K562 (cell line): ENCODE measurements around the gene PSMD13. TPM values are rescaled to one million over a fixed set of nuclear protein-coding genes. Genes with fewer than 3 reads are reported as not detected.

Experiments used
- ATAC-seq: fragments of 200-7000 bp; cut with Tn5 transposase; 3 replicates; pipeline ENCODE4 v1.9.1; 2020; ENCODE audit warnings: moderate library complexity
- BruUV-seq: library from RNA; stranded (reverse); fragments of 400-500 nt; replicated peaks from 2 replicates; lab custom pipeline; 2021; lab: Mats Ljungman, UMichigan
- CTCF ChIA-PET: fragments of 300-600 bp; formaldehyde crosslinking; extraction: SDS; loops from one replicate; lab custom pipeline; 2021; ENCODE audit warnings: low intra/inter-chr PET ratio; lab: Yijun Ruan, JAX
- POLR2A ChIA-PET: fragments of 300-600, 350-650 bp; sonication (Branson Sonifier 250); formaldehyde crosslinking; extraction: SDS; loops from one replicate; lab custom pipeline; 2021; ENCODE audit warnings: antibody characterized with exemption, inconsistent platforms; lab: Yijun Ruan, JAX
- DNase-seq, 4 experiments: peaks; one replicate each; pipeline versions ENCODE4 v3.0.0 to v3.0.0-alpha.2; 2011 to 2018; ENCODE audit warnings: low spot score in 3 of 4, mixed read lengths in 3 of 4; ENCODE audit errors: extremely low read depth in 1 of 4
- FAIRE-seq: peaks from 2 replicates; lab custom pipeline; 2011; peaks lifted over from hg19 to GRCh38; lab: Jason Lieb, UNC
- H2AFZ ChIP-seq: 2 replicates; pipeline ENCODE4 v1.6.0; 2011; ENCODE audit warnings: low read depth, low read length, control low read depth, inconsistent platforms
- H3K27ac ChIP-seq: fragments of 200-600 bp; 3 replicates; pipeline ENCODE4 v1.8.0; 2011; ENCODE audit warnings: low read depth, mild to moderate bottlenecking, control low read depth, inconsistent platforms, low read length, moderate library complexity, mixed read lengths; ENCODE audit errors: extremely low read depth
- H3K27me3 ChIP-seq, 2 experiments: fragments of 300-600 bp in 1 of 2; 2 replicates in 1 of 2; 3 replicates in 1 of 2; pipeline versions ENCODE4 v1.6.0 to v1.8.0; 2011; ENCODE audit warnings: inconsistent platforms in 2 of 2, low read length in 2 of 2, mild to moderate bottlenecking in 1 of 2, mixed read lengths in 1 of 2, moderate library complexity in 1 of 2; ENCODE audit not compliant: control insufficient read depth in 2 of 2, insufficient read depth in 2 of 2
- H3K36me3 ChIP-seq: fragments of 300-600 bp; 3 replicates; pipeline ENCODE4 v1.8.0; 2011; ENCODE audit warnings: mild to moderate bottlenecking, low read length, inconsistent platforms; ENCODE audit not compliant: control insufficient read depth, insufficient read depth
- H3K4me1 ChIP-seq, 2 experiments: fragments of 200-600 bp in 1 of 2; replicated peaks in 1 of 2; 2 replicates in 1 of 2; 3 replicates in 1 of 2; pipeline versions ENCODE4 v1.5.1 to v1.8.0; 2011; ENCODE audit warnings: inconsistent platforms in 2 of 2, low read length in 2 of 2, mild to moderate bottlenecking in 1 of 2, mixed read lengths in 1 of 2, moderate library complexity in 1 of 2; ENCODE audit not compliant: control insufficient read depth in 2 of 2, insufficient read depth in 2 of 2
- H3K4me2 ChIP-seq: 2 replicates; pipeline ENCODE4 v1.6.1; 2011; ENCODE audit warnings: low read length, control low read depth, inconsistent platforms, mixed read lengths; ENCODE audit not compliant: insufficient read depth
- H3K4me3 ChIP-seq: fragments of 200-600 bp; sonication (generic), shearing (Covaris generic); 2 replicates; pipeline ENCODE4 v1.5.1; 2016; ENCODE audit warnings: control low read depth, inconsistent platforms
- H3K79me2 ChIP-seq: fragments of 200-600 bp; 3 replicates; pipeline ENCODE4 v1.8.0; 2011; ENCODE audit warnings: low read length, inconsistent platforms; ENCODE audit not compliant: control insufficient read depth, insufficient read depth
- H3K9ac ChIP-seq, 2 experiments: 2 replicates each; pipeline versions ENCODE4 v1.6.0 to v1.6.1; 2011; ENCODE audit warnings: low read depth in 2 of 2, low read length in 2 of 2, control low read depth in 1 of 2, inconsistent platforms in 1 of 2, mild to moderate bottlenecking in 1 of 2, mixed read lengths in 1 of 2; ENCODE audit not compliant: insufficient read depth in 1 of 2
- H3K9me1 ChIP-seq: one replicate; pipeline ENCODE4 v1.6.0; 2011; ENCODE audit warnings: inconsistent platforms, mild to moderate bottlenecking, low read length, moderate library complexity; ENCODE audit not compliant: control insufficient read depth, insufficient read depth
- H3K9me3 ChIP-seq: replicated peaks from 2 replicates; pipeline ENCODE4 v1.5.1; 2011; ENCODE audit warnings: low read depth, low read length, inconsistent platforms; ENCODE audit not compliant: control insufficient read depth, insufficient read depth
- H4K20me1 ChIP-seq: replicated peaks from 2 replicates; pipeline ENCODE4 v1.6.1; 2011; ENCODE audit warnings: low read length, inconsistent platforms, mixed read lengths; ENCODE audit not compliant: control insufficient read depth, insufficient read depth
- CCNT2 ChIP-seq: IDR thresholded peaks from 2 replicates; pipeline ENCODE4 v1.6.1; 2011; ENCODE audit warnings: borderline replicate concordance, low read depth, mild to moderate bottlenecking, moderate library complexity, mixed read lengths, low read length; ENCODE audit not compliant: insufficient read length; ENCODE audit errors: extremely low read depth
- FOSL1 ChIP-seq: fragments of 200-800 bp; sonication (Bioruptor generic); conservative IDR thresholded peaks from 2 replicates; pipeline ENCODE4 v1.6.1; 2016; ENCODE audit warnings: missing genetic modification characterization, missing compliant biosample characterization
- FOXP1 ChIP-seq: sonication (generic); formaldehyde crosslinking; IDR thresholded peaks from 2 replicates; pipeline ENCODE4 v1.8.0; 2022; ENCODE audit warnings: mild to moderate bottlenecking, missing genetic modification reagents
- HNRNPL ChIP-seq: fragments of 200-400 bp; formaldehyde crosslinking; IDR thresholded peaks from 2 replicates; pipeline ENCODE4 v1.6.1; 2017; ENCODE audit warnings: low read depth, mild to moderate bottlenecking, low read length
- NFYB ChIP-seq: IDR thresholded peaks from 2 replicates; pipeline ENCODE4 v1.6.1; 2011; ENCODE audit warnings: mild to moderate bottlenecking, moderate library complexity; ENCODE audit not compliant: insufficient read length; ENCODE audit errors: extremely low read depth
- PHF20 ChIP-seq: fragments of 450-650 bp; IDR thresholded peaks from 2 replicates; pipeline ENCODE4 v1.6.1; 2018; ENCODE audit not compliant: partially characterized antibody
- POLR2H ChIP-seq: IDR thresholded peaks from 2 replicates; pipeline ENCODE4 v1.6.1; 2016; ENCODE audit warnings: missing genetic modification characterization, low read depth, mild to moderate bottlenecking, control low read depth, missing compliant biosample characterization, moderate library complexity
- SIN3B ChIP-seq: fragments of 450-650 bp; IDR thresholded peaks from 2 replicates; pipeline ENCODE4 v1.6.1; 2017; ENCODE audit warnings: low read depth, mild to moderate bottlenecking, moderate library complexity
- SMARCE1 ChIP-seq: fragments of 450-650 bp; IDR thresholded peaks from 2 replicates; pipeline ENCODE4 v1.7.1; 2016; ENCODE audit warnings: mild to moderate bottlenecking
- SNIP1 ChIP-seq: fragments of 450-650 bp; IDR thresholded peaks from 2 replicates; pipeline ENCODE4 v1.7.1; 2017; ENCODE audit warnings: low read depth, mild to moderate bottlenecking
- TBP ChIP-seq: optimal IDR thresholded peaks from 2 replicates; pipeline ENCODE3; 2011; ENCODE audit warnings: low read depth, low read length, improper control_type of control experiment
- TEAD4 ChIP-seq, 2 experiments: sonication (generic) in 1 of 2; formaldehyde crosslinking in 1 of 2; IDR thresholded peaks; 2 replicates each; pipeline versions ENCODE4 v1.6.1 to v1.8.0; 2012 to 2022; ENCODE audit warnings: borderline replicate concordance in 1 of 2, inconsistent platforms in 1 of 2, low read length in 1 of 2, mild to moderate bottlenecking in 1 of 2, missing genetic modification reagents in 1 of 2
- TRIM28 ChIP-seq: fragments of 450-650 bp; IDR thresholded peaks from 2 replicates; pipeline ENCODE4 v1.6.1; 2017
- ZEB2 ChIP-seq: fragments of 450-650 bp; IDR thresholded peaks from 2 replicates; pipeline ENCODE4 v1.6.1; 2016
- ZNF551 ChIP-seq: fragments of 250-450 bp; sonication (Bioruptor Pico); IDR thresholded peaks from 2 replicates; pipeline ENCODE4 v1.5.0; 2021; ENCODE audit warnings: mild to moderate bottlenecking, moderate library complexity
- WGBS: fragments of 100-300 bp; shearing (Covaris generic); methylation state at CpG from one replicate; pipeline ENCODE4 v1.1.6; 2016; ENCODE audit warnings: low coverage, mixed read lengths; ENCODE audit not compliant: insufficient coverage; ENCODE audit errors: missing lambda C conversion rate; 5-methylcytosine and 5-hydroxymethylcytosine counted together
- in situ Hi-C: fragments of 300-500 bp; cut with MboI; formaldehyde crosslinking; loops from 4 replicates; pipeline ENCODE4 v1.15.0; 2018; ENCODE audit warnings: inconsistent platforms, mixed read lengths
- intact Hi-C: fragments of 100-400 bp; cut with micrococcal nuclease; formaldehyde crosslinking; loops from 2 replicates; pipeline ENCODE4 v1.14.2; 2022
- polyA plus RNA-seq, 8 experiments: library from polyadenylated mRNA; depleted of rRNA in 4 of 8; stranded (reverse) in 5 of 8; unstranded in 3 of 8; fragments of >200 nt; fragmentation: Nextera tagmentation in 2 of 8; fragmentation: Illumina TruSeq in 1 of 8; extraction: Ambion mirVana in 2 of 8; extraction: Trizol in 1 of 8; gene quantifications; 2 replicates each; pipeline versions ENCODE4 v1.2.1 to v1.2.3, GENCODE V29; 2011 to 2014; ENCODE audit warnings: inconsistent platforms in 1 of 8, missing spikeins in 1 of 8
- total RNA-seq, 7 experiments: library from RNA; depleted of rRNA in 6 of 7; stranded (reverse); fragments of >200 nt in 6 of 7; fragmentation: Illumina TruSeq in 2 of 7; extraction: Trizol in 2 of 7; gene quantifications; 2 replicates each; pipeline versions ENCODE4 v1.2.1 to v1.2.3, GENCODE V29; 2011 to 2021; ENCODE audit warnings: low replicate concordance in 1 of 7
- TF ChIP-seq, protein P1 (sequence below): fragments of 450-650 bp; IDR thresholded peaks from 2 replicates; pipeline ENCODE4 v1.6.1; 2018; ENCODE audit warnings: mild to moderate bottlenecking, low read depth; ENCODE audit not compliant: partially characterized antibody
- TF ChIP-seq, protein P2 (sequence below): conservative IDR thresholded peaks from 2 replicates; pipeline ENCODE4 v1.6.1; 2011; ENCODE audit warnings: low read depth, mild to moderate bottlenecking, low read length; ENCODE audit not compliant: control insufficient read depth
- TF ChIP-seq, protein P3 (sequence below): sonication (generic); formaldehyde crosslinking; IDR thresholded peaks from 2 replicates; pipeline ENCODE4 v1.8.0; 2022; ENCODE audit warnings: mild to moderate bottlenecking, low read depth, missing genetic modification reagents

The PSMD13 gene
- total and polyA plus RNA-seq, 9 of the 15 experiments (the other 6 are each of a cell fraction or from before 2014, with no cell fraction given) = 185 to 383 (median 267) TPM

DNA sequence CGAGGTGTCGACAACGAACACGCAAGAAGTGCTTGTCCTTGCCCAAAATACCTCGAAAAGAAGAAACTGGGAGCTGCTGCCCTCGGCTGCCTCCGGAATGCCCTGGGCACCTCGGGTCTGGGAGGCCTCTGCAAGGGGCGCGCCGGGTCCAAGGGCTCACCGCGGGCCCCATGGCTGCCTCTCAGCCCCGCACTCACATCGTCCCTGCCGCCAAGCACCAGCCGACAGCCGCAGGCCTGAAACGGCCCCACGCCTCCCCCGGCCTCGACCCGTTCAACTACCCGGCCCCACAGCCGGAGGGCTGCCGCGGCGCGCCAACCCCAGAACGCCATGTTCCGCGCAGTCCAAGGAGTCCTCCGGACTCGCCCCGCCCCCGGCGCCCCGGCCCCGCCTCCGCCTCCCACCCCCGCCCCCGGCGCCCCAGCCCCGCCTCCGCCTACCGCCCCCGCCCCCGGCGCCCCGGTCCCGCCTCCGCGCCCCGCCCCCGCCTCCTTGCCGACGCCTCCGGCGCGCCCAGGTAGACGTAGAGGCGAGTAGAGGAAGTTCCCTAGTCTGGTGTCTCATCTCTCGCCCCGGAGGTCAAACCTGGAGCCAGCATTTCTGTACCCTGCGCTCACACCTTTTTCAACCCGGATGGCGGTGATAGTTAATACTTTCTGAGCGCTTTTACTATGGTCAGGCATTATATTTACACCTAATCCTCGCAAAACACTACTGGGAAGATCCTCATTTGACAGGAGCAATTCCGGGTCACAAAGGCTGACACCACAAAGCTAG is 591 bp upstream of the PSMD13 start, which contains the start of gene SIRT3:
SIRT3 (minus strand) TSS at position 346 of the 777 bp plus-strand sequence; CDS start at position 332, 14 bp downstream.
- in situ Hi-C loops = no loop called here
- H3K9ac ChIP-seq = peak within 1 kb of the TSS; percentile 94 to 98
- no peaks in the 10 kb centered on the region for H3K9me3 ChIP-seq
- ChIA-PET CTCF (no interaction called here), POLR2A (interaction anchor here (0.6 to 1.3 kb wide), 4 partner anchors 13 to 169 kb away, joined by 3 to 8 read pairs (median 4); no protein-coding TSS in a partner anchor)
- no peaks in the 10 kb centered on the region for H3K9me1 ChIP-seq
- WGBS = under 1% methylated on average over 39 of the region's 70 CpGs
- H2AFZ ChIP-seq = peak within 1 kb of the TSS; percentile 95
- peak within 1 kb of the TSS; percentile 99 for H3K27ac ChIP-seq
- peaks cover 31% of the 10 kb centered on the region for H3K36me3 ChIP-seq
- peaks cover 10% of the 10 kb centered on the region; the same call in 1 of the 2 replicates for H4K20me1 ChIP-seq
- H3K4me1 ChIP-seq = peaks cover 19 to 21% of the 10 kb centered on the region in 2 experiments; a peak in 4 of 5 replicates
- H3K27me3 ChIP-seq = no peaks in the 10 kb centered on the region
- FAIRE-seq (no peak), ATAC-seq (peak; percentile 93), DNase-seq (peak; percentile 90 to 97 (median 96))
- intact Hi-C loops = loop anchor here (2.0 kb wide), 1 partner anchor 29 kb away; the partner anchor contains the start of genes BET1L and RIC8A
- no TSS peak for BruUV-seq
- peaks cover 51% of the 10 kb centered on the region for H3K79me2 ChIP-seq
- H3K4me3 ChIP-seq = peak within 1 kb of the TSS; percentile 97
- peak within 1 kb of the TSS; percentile 91 for H3K4me2 ChIP-seq
- peak; percentile 37 for TF ChIP-seq FOSL1 (tag)
- TF ChIP-seq PHF20 = peak; percentile 55
- TF ChIP-seq TEAD4 (IDR thresholded peaks at IDR 0.05; ENCODE audit: low read length) = peak; percentile 45
- TF ChIP-seq TEAD4 (CRISPR knock-in tag; IDR thresholded peaks at IDR 0.05; ENCODE audit: borderline replicate concordance) = no peak
- peak; percentile 63 for TF ChIP-seq POLR2H (tag)
- no peak for TF ChIP-seq ZNF551 (CRISPR knock-in tag)
- TF ChIP-seq SNIP1 = no peak
- no peak for TF ChIP-seq NFYB
- peak; percentile 66 for TF ChIP-seq CCNT2
- TF ChIP-seq SIN3B = peak; percentile 46; the same call in 1 of the 2 replicates
- peak; percentile 26; the same call in 1 of the 2 replicates for TF ChIP-seq SMARCE1
- TF ChIP-seq, protein P1, sequence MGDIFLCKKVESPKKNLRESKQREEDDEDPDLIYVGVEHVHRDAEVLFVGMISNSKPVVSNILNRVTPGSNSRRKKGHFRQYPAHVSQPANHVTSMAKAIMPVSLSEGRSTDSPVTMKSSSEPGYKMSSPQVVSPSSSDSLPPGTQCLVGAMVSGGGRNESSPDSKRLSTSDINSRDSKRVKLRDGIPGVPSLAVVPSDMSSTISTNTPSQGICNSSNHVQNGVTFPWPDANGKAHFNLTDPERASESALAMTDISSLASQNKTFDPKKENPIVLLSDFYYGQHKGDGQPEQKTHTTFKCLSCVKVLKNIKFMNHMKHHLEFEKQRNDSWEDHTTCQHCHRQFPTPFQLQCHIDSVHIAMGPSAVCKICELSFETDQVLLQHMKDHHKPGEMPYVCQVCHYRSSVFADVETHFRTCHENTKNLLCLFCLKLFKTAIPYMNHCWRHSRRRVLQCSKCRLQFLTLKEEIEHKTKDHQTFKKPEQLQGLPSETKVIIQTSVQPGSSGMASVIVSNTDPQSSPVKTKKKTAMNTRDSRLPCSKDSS = no peak
- TF ChIP-seq FOXP1 (CRISPR knock-in tag) = peak; percentile 19; the same call in 1 of the 2 replicates
- TF ChIP-seq TBP = peak; percentile 55
- TF ChIP-seq, protein P2, sequence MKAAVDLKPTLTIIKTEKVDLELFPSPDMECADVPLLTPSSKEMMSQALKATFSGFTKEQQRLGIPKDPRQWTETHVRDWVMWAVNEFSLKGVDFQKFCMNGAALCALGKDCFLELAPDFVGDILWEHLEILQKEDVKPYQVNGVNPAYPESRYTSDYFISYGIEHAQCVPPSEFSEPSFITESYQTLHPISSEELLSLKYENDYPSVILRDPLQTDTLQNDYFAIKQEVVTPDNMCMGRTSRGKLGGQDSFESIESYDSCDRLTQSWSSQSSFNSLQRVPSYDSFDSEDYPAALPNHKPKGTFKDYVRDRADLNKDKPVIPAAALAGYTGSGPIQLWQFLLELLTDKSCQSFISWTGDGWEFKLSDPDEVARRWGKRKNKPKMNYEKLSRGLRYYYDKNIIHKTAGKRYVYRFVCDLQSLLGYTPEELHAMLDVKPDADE = peak; percentile 42; the same call in 1 of the 2 replicates
- TF ChIP-seq, protein P3, sequence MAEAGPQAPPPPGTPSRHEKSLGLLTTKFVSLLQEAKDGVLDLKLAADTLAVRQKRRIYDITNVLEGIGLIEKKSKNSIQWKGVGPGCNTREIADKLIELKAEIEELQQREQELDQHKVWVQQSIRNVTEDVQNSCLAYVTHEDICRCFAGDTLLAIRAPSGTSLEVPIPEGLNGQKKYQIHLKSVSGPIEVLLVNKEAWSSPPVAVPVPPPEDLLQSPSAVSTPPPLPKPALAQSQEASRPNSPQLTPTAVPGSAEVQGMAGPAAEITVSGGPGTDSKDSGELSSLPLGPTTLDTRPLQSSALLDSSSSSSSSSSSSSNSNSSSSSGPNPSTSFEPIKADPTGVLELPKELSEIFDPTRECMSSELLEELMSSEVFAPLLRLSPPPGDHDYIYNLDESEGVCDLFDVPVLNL (CRISPR knock-in tag) = no peak
- peak; percentile 72 for TF ChIP-seq TRIM28
- TF ChIP-seq HNRNPL = no peak
- TF ChIP-seq ZEB2 = peak; percentile 81
